CD4-positive, alpha-beta T cell treated with Interleukin-1 beta for 1 hour (primary cell): ENCODE data around the gene MANF.

Experiments
- DNase-seq, 2 donors: peaks; one replicate each; pipeline ENCODE4 v3.0.0-alpha.2; 2020 to 2022

MANF gene

GRCh38 chr3:51436998-51437639 lies 52.0 kb downstream of the MANF start:
- no peak for DNase-seq
